Measurements from ENCODE around the gene RIOX2. TPM values are rescaled to one million over a fixed set of nuclear protein-coding genes. Genes with fewer than 3 reads are reported as not detected.

Gene RIOX2
- total and polyA plus RNA-seq, 2 donors (not counting 1 experiment from before 2014, with no cell fraction given), result 18.5 to 23.6 TPM

GRCh38 chr3:97930018-97930417 lies 42.2 kb downstream of the RIOX2 start:
- H3K79me2 ChIP-seq (ENCODE audit: control insufficient read depth, insufficient read depth, low read length), result no peaks in the 10 kb centered on the region
- H3K4me1 ChIP-seq (ENCODE audit: control insufficient read depth in 2 of 2, insufficient read depth in 2 of 2, low read length in 2 of 2), result no peaks in the 10 kb centered on the region
- H4K20me1 ChIP-seq (ENCODE audit: control insufficient read depth, insufficient read depth, low read length, poor library complexity, severe bottlenecking), result no peaks in the 10 kb centered on the region
- no peak overlapping the region for H3K9ac ChIP-seq (ENCODE audit: low read length)
- ChIA-PET POLR2A (no interaction called here), CTCF (no interaction called here)
- no peak overlapping the region for H2AFZ ChIP-seq (ENCODE audit: insufficient read depth, low read depth, low read length, poor library complexity, severe bottlenecking)
- H3K27me3 Mint-ChIP-seq, result no peaks in the 10 kb centered on the region
- H3K9me3 Mint-ChIP-seq (ENCODE audit: insufficient read depth), result no peaks in the 10 kb centered on the region
- no peak for TF ChIP-seq EZH2 (IDR thresholded peaks at IDR 0.05; ENCODE audit: borderline replicate concordance, insufficient read depth, low read depth, low read length, poor library complexity, severe bottlenecking)
- no peak for TF ChIP-seq CTCF (IDR thresholded peaks at IDR 0.05)
- H3K9me3 ChIP-seq (ENCODE audit: control extremely low read depth in 1 of 3, control insufficient read depth in 2 of 3, insufficient read depth in 1 of 3, low read length in 2 of 3), result no peaks in the 10 kb centered on the region
- H3K4me2 ChIP-seq (replicated peaks; ENCODE audit: low read depth, low read length, poor library complexity, severe bottlenecking), result no peak overlapping the region
- H3K4me1 Mint-ChIP-seq, result no peaks in the 10 kb centered on the region
- H3K4me3 ChIP-seq (ENCODE audit: control extremely low read depth in 1 of 5, extremely low read depth in 1 of 5, insufficient read depth in 1 of 5, low read depth in 2 of 5, low read length in 4 of 5), result no peak overlapping the region
- ATAC-seq (ENCODE audit: low read depth), result no peak
- no peaks in the 10 kb centered on the region for H3K27me3 ChIP-seq (replicated peaks in 1 of 4; ENCODE audit: control extremely low read depth in 1 of 4, control insufficient read depth in 3 of 4, insufficient read depth in 4 of 4, low read length in 3 of 4)
- H3K4me3 Mint-ChIP-seq, result no peak overlapping the region
- no peak overlapping the region for H3K27ac ChIP-seq (ENCODE audit: low read length in 2 of 2)
- intact Hi-C loops (cut with micrococcal nuclease), result no loop called here
- H3K36me3 ChIP-seq (replicated peaks in 1 of 2; ENCODE audit: control extremely low read depth in 1 of 2, control insufficient read depth in 1 of 2, extremely low read depth in 1 of 2, insufficient read depth in 2 of 2, low read length in 1 of 2), result no peaks in the 10 kb centered on the region
- H3K27ac Mint-ChIP-seq, result no peak overlapping the region
- no peak for DNase-seq

DNA sequence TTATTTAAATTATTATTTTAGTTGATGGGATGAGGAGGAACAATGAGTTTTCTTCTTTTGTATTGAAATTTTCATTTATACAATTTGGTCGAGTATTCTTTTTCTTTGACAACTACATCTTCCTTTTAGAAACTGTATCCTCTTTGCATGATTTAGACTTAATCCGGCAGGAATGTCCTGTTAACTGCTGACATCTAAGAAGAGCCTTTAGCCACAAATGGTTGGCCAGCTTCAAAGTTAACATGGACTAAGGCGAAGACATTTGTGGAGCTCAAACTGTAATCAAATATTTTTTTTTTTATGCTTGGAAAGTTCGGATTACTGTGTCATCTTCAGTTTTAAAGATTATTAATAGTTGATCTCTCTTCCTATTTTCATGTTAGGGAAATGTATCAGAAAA lies 43.2 kb downstream of the RIOX2 start:
- Mint-ChIP-seq H3K9me3 (ENCODE audit: insufficient read depth) (no peaks in the 10 kb centered on the region), H3K27ac (no peak overlapping the region), H3K4me1 (no peaks in the 10 kb centered on the region), H3K27me3 (no peaks in the 10 kb centered on the region), H3K4me3 (no peak overlapping the region)
- POLR2A ChIA-PET, result no interaction called here
- WGBS (ENCODE audit: insufficient coverage), result 100% methylated on average over 2 of the region's 4 CpGs
- no peaks in the 10 kb centered on the region for H4K20me1 ChIP-seq (ENCODE audit: control insufficient read depth, insufficient read depth, low read length, poor library complexity, severe bottlenecking)
- H3K4me1 ChIP-seq (ENCODE audit: control insufficient read depth in 2 of 2, insufficient read depth in 2 of 2, low read length in 2 of 2), result no peaks in the 10 kb centered on the region
- no peak overlapping the region for H3K27ac ChIP-seq (ENCODE audit: low read length in 2 of 2)
- H3K36me3 ChIP-seq (replicated peaks in 1 of 2; ENCODE audit: control extremely low read depth in 1 of 2, control insufficient read depth in 1 of 2, extremely low read depth in 1 of 2, insufficient read depth in 2 of 2, low read length in 1 of 2), result no peaks in the 10 kb centered on the region
- no peak overlapping the region for H3K4me3 ChIP-seq (ENCODE audit: control extremely low read depth in 1 of 5, extremely low read depth in 1 of 5, insufficient read depth in 1 of 5, low read depth in 2 of 5, low read length in 4 of 5)
- DNase-seq (no peak), ATAC-seq (ENCODE audit: low read depth) (no peak)
- intact Hi-C loops (cut with micrococcal nuclease), result no loop called here
- no peaks in the 10 kb centered on the region for H3K27me3 ChIP-seq (replicated peaks in 1 of 4; ENCODE audit: control extremely low read depth in 1 of 4, control insufficient read depth in 3 of 4, insufficient read depth in 4 of 4, low read length in 3 of 4)
- TF ChIP-seq EZH2 (IDR thresholded peaks at IDR 0.05; ENCODE audit: borderline replicate concordance, insufficient read depth, low read depth, low read length, poor library complexity, severe bottlenecking), result no peak
- no peak for TF ChIP-seq CTCF (IDR thresholded peaks at IDR 0.05)
- H2AFZ ChIP-seq (ENCODE audit: insufficient read depth, low read depth, low read length, poor library complexity, severe bottlenecking), result no peak overlapping the region
- no peak overlapping the region for H3K9ac ChIP-seq (ENCODE audit: low read length)
- no peaks in the 10 kb centered on the region for H3K9me3 ChIP-seq (ENCODE audit: control extremely low read depth in 1 of 3, control insufficient read depth in 2 of 3, insufficient read depth in 1 of 3, low read length in 2 of 3)
- no peak overlapping the region for H3K4me2 ChIP-seq (replicated peaks; ENCODE audit: low read depth, low read length, poor library complexity, severe bottlenecking)
- H3K79me2 ChIP-seq (ENCODE audit: control insufficient read depth, insufficient read depth, low read length), result no peaks in the 10 kb centered on the region
- CTCF ChIA-PET, result no interaction called here

All from B cell (primary cell).